Ammon's horn (tissue), 1 donor: ENCODE measurements around the gene VAV1.
A peak's percentile ranks its signal among the peaks of the same experiment; 100 is the strongest.

Source experiments
- DNase-seq: peaks from one replicate; pipeline ENCODE4 v3.0.0-alpha.2; 2016; ENCODE audit warnings: low spot score

Gene VAV1

GRCh38 chr19:6891761-6892385 is 119.4 kb downstream of the VAV1 start:
- DNase-seq: peak; percentile 23

GRCh38 chr19:6894313-6894712 is 121.8 kb downstream of the VAV1 start:
- DNase-seq: no peak

- DNase-seq: no peak
These were observed 130.9 kb downstream of the VAV1 start for GRCh38 chr19:6903446-6903845.

GRCh38 chr19:6906559-6907060 is 134.1 kb downstream of the VAV1 start:
- DNase-seq: no peak
